ENCODE data around the gene YEATS4.

The YEATS4 gene

DNA sequence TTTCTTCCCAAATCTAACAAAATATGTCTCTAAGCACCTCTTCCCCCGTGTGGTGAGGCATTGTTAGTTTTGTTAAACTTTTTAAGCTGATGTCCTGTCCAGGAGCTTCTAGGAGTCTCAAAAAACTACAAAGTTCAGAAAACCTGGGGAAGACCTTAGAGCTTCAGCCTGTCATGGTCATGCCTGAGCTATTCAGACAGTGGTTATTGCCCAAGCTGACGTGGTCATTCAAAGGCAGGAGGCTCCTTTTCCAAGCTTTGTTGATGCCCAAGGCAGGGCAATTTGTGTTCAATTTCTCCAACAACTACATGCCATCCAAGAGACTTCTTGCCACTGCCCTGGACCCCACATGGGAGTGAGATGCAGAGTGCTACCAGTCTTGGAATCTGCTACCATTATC is 17.1 kb upstream of the YEATS4 start:
- no peak for DNase-seq

GRCh38 chr12:69343357-69343756 is 16.2 kb upstream of the YEATS4 start:
- no peak for DNase-seq

GRCh38 chr12:69343885-69344612 is 15.5 kb upstream of the YEATS4 start:
- no peak for DNase-seq

DNA sequence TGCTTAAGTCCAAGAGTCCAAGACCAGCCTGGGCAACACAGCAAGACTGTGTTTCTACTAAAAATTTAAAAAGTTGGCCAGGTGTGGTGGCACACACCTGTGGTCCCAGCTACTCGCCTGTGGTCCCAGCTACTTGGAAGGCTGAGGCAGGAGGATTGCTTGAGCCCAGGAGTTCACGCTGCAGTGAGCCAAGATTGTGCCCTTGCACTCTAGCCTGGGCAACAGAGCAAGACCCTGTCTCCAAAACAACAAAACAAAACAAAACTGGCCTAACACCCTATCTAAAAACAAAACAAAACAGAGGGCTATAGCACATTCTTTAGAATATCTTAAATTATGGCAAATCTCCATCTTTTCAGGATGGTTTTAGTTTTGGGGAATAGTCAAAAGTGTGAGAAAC is 14.5 kb upstream of the YEATS4 start:
- no peak for DNase-seq

DNA sequence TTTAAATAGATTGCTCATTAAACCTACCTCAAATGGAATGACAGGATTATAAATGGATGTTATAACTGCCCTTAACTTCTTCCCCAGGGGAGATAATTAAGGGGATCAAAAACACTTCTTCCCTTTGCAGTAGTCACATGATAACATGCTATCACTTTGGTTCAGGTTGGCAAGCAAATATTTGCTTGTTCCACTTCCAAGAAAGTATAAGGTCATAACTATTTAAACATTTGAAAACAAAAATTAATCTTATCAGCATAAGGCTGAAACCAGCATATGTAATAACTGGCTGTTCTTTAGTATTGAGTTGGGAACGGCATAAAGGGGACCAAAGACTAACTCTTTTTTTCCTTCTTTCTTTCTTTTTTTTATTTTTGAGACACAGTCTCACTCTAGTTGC is 13.8 kb upstream of the YEATS4 start:
- DNase-seq: no peak

DNA sequence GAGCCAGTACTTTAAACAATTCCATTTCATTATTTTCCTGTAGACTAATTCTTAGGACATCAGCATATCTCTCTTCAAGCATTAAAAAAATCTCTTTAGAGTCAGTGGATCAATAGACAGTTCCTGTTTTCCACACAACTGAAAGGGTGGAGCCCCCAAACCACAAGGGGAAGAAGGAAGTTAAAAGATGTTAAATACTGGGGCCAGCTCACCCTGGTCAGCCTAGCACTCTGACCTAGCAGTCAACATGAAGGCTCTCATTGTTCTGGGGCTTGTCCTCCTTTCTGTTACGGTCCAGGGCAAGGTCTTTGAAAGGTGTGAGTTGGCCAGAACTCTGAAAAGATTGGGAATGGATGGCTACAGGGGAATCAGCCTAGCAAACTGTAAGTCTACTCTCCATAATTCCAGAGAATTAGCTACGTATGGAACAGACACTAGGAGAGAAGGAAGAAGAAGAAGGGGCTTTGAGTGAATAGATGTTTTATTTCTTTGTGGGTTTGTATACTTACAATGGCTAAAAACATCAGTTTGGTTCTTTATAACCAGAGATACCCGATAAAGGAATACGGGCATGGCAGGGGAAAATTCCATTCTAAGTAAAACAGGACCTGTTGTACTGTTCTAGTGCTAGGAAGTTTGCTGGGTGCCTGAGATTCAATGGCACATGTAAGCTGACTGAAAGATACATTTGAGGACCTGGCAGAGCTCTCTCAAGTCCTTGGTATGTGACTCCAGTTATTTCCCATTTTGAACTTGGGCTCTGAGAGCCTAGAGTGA is 11.2 kb upstream of the YEATS4 start, which contains the start of gene LYZ:
Gene LYZ, plus strand, starts transcription at position 220 of the 777 bp plus-strand sequence. Its CDS starts 28 bp downstream, at position 248.
- no peak for DNase-seq

GRCh38 chr12:69350002-69350626 is 9.4 kb upstream of the YEATS4 start:
- no peak for DNase-seq

DNA sequence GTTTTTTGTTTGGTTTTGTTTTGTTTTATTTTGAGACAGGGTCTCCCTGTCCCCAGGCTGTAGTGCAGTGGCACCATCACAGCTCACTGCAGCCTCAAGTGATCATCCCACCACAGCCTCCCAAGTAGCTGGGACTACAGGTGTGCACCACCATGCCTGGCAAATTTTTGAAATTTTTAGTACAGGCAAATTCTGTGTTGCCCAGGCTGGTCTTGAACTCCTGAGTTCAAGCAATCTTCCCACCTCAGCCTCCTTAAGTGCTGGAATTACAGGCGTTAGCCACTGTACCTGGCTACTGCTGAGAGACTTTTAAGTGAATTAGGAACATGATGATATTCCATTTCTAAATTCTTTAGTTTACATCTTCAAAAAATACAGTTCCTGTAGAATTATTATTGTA is 8.8 kb upstream of the YEATS4 start:
- no peak for DNase-seq

GRCh38 chr12:69351462-69352236 is 7.9 kb upstream of the YEATS4 start:
- no peak for DNase-seq

- no peak for DNase-seq
Measured at GRCh38 chr12:69352904-69353303, 6.6 kb upstream of the YEATS4 start.

DNA sequence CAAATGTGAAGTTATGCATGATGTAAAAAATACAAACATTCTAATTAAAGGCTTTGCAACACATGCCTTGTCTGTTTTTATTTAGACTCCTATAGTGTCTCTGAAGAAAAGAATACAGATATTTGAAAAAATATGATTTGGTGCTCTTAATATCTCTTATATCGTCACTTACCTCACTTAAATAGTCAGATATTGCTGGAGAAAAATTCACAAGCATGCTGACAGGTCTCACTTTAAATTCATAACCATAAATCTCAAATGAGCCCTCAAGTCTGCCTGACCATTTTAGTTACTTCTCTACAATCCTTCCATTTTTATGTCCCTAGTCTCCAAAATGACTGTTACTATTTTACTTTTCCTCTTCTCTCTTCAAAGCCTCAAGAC is 5.4 kb upstream of the YEATS4 start:
- DNase-seq: no peak

- no peak for DNase-seq
Measured at GRCh38 chr12:69354556-69355187, 4.9 kb upstream of the YEATS4 start.

DNA sequence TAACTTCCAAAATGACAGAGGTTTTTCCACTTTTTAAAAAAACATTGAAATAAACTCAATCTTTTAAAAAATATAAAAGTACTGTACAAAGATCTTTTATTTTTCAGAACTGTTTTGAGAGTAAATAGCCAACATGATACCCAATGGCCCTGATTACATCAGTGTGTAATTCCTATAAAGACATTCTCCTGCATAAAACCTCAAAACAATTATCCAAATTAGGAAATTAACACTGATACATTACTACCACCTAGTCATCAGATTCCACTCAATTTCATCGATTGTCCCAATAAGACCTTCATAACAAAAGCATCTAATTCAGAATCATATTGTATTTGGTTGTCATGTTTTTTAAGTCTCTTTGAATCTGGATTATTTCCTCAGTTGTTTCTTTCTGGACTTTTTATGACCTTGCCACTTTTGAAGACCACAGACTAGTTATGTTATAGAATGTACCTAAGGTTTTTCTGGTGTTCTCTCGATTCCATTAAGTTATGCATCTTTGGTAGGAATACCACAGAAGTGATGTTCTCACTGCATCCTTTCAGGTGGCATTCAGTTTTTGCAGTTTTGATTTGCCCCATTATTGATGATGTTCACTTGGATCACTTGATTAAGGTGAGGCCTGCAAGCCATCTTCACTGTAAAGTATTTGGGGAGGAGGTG is 4.0 kb upstream of the YEATS4 start:
- no peak for DNase-seq

DNA sequence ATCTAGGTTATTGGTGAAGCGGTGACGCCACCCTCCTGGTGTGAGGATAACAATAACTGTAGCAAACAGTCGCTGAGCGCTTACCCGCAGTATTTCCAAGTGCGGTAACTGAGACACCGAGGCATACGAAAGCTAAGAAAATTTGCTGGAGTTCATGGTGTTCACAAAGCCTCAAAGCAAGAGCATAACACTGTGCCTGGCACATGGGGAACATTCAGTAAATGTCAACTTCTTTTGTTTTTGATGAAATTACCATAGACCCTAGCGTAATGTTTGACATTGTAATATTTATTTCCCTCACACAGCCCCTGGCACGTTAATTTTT is 767 bp downstream of the YEATS4 start:
- no peak for DNase-seq

- no peak for DNase-seq
Measured at GRCh38 chr12:69366796-69367195, 7.3 kb downstream of the YEATS4 start.

DNA sequence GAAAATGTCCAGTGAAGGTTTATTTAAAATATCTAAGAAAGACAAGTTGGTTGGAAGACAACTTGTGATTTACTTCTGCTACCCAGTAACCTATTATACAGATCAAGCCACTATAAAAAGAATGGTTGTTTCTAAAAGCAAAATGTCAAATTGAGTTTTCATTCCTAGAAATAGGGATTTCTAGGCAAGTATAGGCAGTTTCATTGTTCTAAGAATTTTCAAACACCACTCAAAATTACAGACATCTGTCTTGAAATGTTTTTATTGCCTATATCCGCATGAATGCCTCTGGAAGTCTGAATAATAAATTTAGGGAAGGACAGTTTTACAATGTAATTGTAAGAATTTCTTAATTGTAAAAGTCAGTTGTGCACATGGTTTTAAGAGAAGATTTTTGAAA is 8.6 kb downstream of the YEATS4 start:
- no peak for DNase-seq

GRCh38 chr12:69383074-69383473 is 23.5 kb downstream of the YEATS4 start:
- DNase-seq: no peak

DNA sequence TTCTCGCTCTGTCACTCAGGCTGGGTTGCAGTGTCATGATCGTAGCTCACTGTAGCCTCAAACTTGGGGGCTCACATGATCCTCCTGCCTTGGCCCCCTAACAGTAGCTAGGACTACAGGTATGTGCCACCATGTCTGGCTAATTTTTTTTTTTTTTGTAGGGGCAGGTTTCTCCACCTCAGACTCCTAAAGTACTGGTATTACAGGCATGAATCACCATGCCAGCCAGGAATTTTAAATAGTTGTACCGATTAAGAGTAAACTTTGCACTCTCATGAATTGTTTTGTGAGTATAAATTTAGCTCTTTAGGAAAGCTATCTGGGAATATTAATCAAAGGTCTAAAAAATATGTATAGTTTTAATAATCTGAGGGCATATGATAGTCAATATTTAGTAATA is 25.5 kb downstream of the YEATS4 start:
- DNase-seq: no peak

DNA sequence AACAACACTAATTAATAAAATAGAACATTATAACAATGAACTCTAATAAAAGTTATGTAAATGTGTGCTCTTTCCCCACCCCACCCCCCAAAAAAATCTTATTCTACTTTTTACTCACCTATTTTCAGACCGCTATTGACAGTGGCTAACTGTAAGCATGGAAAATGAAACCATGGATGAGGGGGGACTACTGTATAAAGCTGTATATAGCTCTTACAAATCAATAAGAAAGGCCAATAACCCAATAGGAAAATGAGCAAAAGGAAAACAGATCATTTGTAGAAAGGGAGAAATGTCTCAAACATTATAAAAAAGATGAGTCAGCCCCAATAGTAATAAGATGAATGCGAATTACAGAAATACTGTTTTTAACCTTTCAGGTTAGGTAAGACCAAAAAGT is 27.4 kb downstream of the YEATS4 start:
- DNase-seq: no peak

DNA sequence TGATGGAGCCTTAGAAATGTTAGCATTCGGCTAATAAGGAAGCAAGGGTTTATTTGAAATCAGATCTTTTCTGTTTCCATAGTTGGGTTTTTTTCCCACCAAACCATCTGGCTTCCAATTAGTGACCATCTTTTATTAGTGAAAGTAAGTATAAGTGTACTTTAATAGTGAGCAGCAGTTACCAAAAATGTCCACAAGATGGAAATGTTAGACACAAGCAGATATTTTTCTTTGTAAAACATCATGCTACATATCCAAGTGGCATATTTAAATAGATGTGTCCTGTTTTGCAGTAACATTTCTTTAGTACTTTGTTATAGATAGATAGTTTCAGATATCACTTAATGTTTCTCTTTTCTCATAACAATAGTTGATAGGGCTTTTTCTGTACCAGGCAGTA is 28.8 kb downstream of the YEATS4 start:
- no peak for DNase-seq

- no peak for DNase-seq
Measured at GRCh38 chr12:69389831-69390230, 30.3 kb downstream of the YEATS4 start.
